Stimulated activated CD4-positive, alpha-beta T cell treated with anti-CD3 and anti-CD28 coated beads, Interleukin-15, amount 100 ng/mL, for 1 hour (primary cell): Measurements from ENCODE around the gene GOT1.

Experiments
- DNase-seq, 2 donors: peaks; one replicate each; pipeline ENCODE4 v3.0.0-alpha.2; 2020; ENCODE audit warnings: low read depth in 1 of 2, low spot score in 1 of 2

Gene GOT1

GRCh38 chr10:99396471-99396870 lies 34.0 kb downstream of the GOT1 start:
- no peak for DNase-seq

GRCh38 chr10:99395750-99396445 lies 34.5 kb downstream of the GOT1 start:
- no peak for DNase-seq

- no peak for DNase-seq
These were observed 35.5 kb downstream of the GOT1 start for GRCh38 chr10:99394761-99395386.

GRCh38 chr10:99394256-99394655 lies 36.2 kb downstream of the GOT1 start:
- DNase-seq, result no peak

- no peak for DNase-seq
These were observed 36.7 kb downstream of the GOT1 start for GRCh38 chr10:99393683-99394082.

GRCh38 chr10:99393036-99393435 lies 37.4 kb downstream of the GOT1 start:
- no peak for DNase-seq

- no peak for DNase-seq
These were observed 39.1 kb downstream of the GOT1 start for GRCh38 chr10:99391346-99391745.

GRCh38 chr10:99389729-99390480 lies 40.5 kb downstream of the GOT1 start:
- DNase-seq, result no peak

GRCh38 chr10:99387541-99387940 lies 42.9 kb downstream of the GOT1 start:
- DNase-seq, result no peak

GRCh38 chr10:99387071-99387470 lies 43.4 kb downstream of the GOT1 start:
- no peak for DNase-seq

GRCh38 chr10:99382176-99382575 lies 48.2 kb downstream of the GOT1 start:
- no peak for DNase-seq

- DNase-seq, result no peak
These were observed 55.0 kb downstream of the GOT1 start for GRCh38 chr10:99375426-99375825.

- no peak for DNase-seq
These were observed 55.5 kb downstream of the GOT1 start for GRCh38 chr10:99374972-99375371.

GRCh38 chr10:99374526-99374925 lies 55.9 kb downstream of the GOT1 start:
- DNase-seq, result no peak

- DNase-seq, result no peak
These were observed 57.7 kb downstream of the GOT1 start for GRCh38 chr10:99372546-99373271.

GRCh38 chr10:99370993-99371392 lies 59.4 kb downstream of the GOT1 start:
- DNase-seq, result no peak

GRCh38 chr10:99369551-99369950 lies 60.9 kb downstream of the GOT1 start:
- DNase-seq, result no peak

- DNase-seq, result no peak
These were observed 61.3 kb downstream of the GOT1 start for GRCh38 chr10:99369126-99369525.

- DNase-seq, result no peak
These were observed 61.8 kb downstream of the GOT1 start for GRCh38 chr10:99368646-99369045.

- no peak for DNase-seq
These were observed 63.8 kb downstream of the GOT1 start for GRCh38 chr10:99366666-99367065.

- no peak for DNase-seq
These were observed 64.7 kb downstream of the GOT1 start for GRCh38 chr10:99365736-99366135.

- no peak for DNase-seq
These were observed 65.1 kb downstream of the GOT1 start for GRCh38 chr10:99365311-99365710.
